Mesothelial cell of epicardium (in vitro differentiated cells): ENCODE results near the gene GRM1. TPM values are rescaled to one million over a fixed set of nuclear protein-coding genes. Genes with fewer than 3 reads are reported as not detected.

Experiments used
- DNase-seq, 2 experiments: peaks; one replicate each; pipeline ENCODE4 v3.0.0; 2021; ENCODE audit warnings: low spot score in 2 of 2; ENCODE audit not compliant: unreplicated experiment in 2 of 2
- H3K27ac Mint-ChIP-seq: 2 replicates; pipeline ENCODE4 v1.8.0; 2021; ENCODE audit warnings: mixed read lengths
- H3K27me3 Mint-ChIP-seq: 2 replicates; pipeline ENCODE4 v1.8.0; 2021; ENCODE audit warnings: low read depth, mixed read lengths
- H3K36me3 Mint-ChIP-seq: 2 replicates; pipeline ENCODE4 v1.8.0; 2021; ENCODE audit warnings: mixed read lengths
- H3K4me1 Mint-ChIP-seq: 2 replicates; pipeline ENCODE4 v1.8.0; 2021; ENCODE audit warnings: mixed read lengths
- H3K4me3 Mint-ChIP-seq: 2 replicates; pipeline ENCODE4 v1.8.0; 2021; ENCODE audit warnings: mild to moderate bottlenecking, moderate library complexity, mixed read lengths
- H3K9me3 Mint-ChIP-seq: 2 replicates; pipeline ENCODE4 v1.8.0; 2021; ENCODE audit warnings: mixed read lengths
- CTCF ChIP-seq: fragments of 200-600 bp; sonication (generic); IDR thresholded peaks from one replicate; pipeline ENCODE4 v1.5.0; 2021; ENCODE audit warnings: antibody characterized with exemption; ENCODE audit not compliant: unreplicated experiment
- total RNA-seq: library from RNA; stranded (reverse); gene quantifications from 3 replicates; pipeline ENCODE4 v1.2.1, GENCODE V29; 2021

GRM1 gene
- total RNA-seq, 1 donor from 2014 or later, result 0.16 TPM

DNA sequence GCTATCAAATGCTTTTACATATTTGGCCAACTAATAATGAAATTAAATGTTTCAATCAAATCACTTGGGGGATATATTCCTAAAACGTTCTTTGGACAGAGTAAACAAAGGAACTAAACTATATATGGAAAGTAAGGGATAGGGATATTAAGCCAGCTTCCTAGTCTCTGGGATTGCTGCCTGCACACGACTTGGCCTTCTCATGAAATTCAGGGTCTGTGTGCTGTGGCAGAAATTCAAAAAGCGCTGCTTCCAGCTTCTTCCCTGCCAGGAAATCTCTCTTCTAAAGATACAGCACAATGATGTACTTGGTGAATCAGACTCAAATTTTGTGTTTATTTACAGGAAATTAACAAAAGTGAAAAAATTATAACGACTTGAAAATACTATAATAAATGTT, 308.5 kb downstream of the GRM1 start:
- Mint-ChIP-seq H3K27ac (no peak overlapping the region), H3K27me3 (peaks cover 3% of the 10 kb centered on the region), H3K4me3 (no peak overlapping the region), H3K4me1 (no peaks in the 10 kb centered on the region), H3K9me3 (peaks cover 11% of the 10 kb centered on the region), H3K36me3 (no peaks in the 10 kb centered on the region)
- no peak for TF ChIP-seq CTCF
- no peak for DNase-seq

- H3K4me1 Mint-ChIP-seq, result no peaks in the 10 kb centered on the region
- no peaks in the 10 kb centered on the region for H3K36me3 Mint-ChIP-seq
- no peaks in the 10 kb centered on the region for H3K27me3 Mint-ChIP-seq
- H3K9me3 Mint-ChIP-seq, result peaks cover 11% of the 10 kb centered on the region
- no peak overlapping the region for H3K27ac Mint-ChIP-seq
- TF ChIP-seq CTCF, result no peak
- DNase-seq, result no peak
- no peak overlapping the region for H3K4me3 Mint-ChIP-seq
Observed at GRCh38 chr6:146339716-146340115, 310.9 kb downstream of the GRM1 start.

- Mint-ChIP-seq H3K4me3 (no peak overlapping the region), H3K36me3 (no peaks in the 10 kb centered on the region), H3K27ac (no peak overlapping the region), H3K9me3 (peaks cover 5% of the 10 kb centered on the region), H3K27me3 (no peaks in the 10 kb centered on the region), H3K4me1 (no peaks in the 10 kb centered on the region)
- no peak for TF ChIP-seq CTCF
- DNase-seq, result no peak
Observed at GRCh38 chr6:146341493-146342230, 312.8 kb downstream of the GRM1 start.

GRCh38 chr6:146345598-146345997, 316.7 kb downstream of the GRM1 start:
- Mint-ChIP-seq H3K27me3 (no peaks in the 10 kb centered on the region), H3K27ac (no peak overlapping the region), H3K9me3 (no peaks in the 10 kb centered on the region), H3K36me3 (no peaks in the 10 kb centered on the region), H3K4me1 (no peaks in the 10 kb centered on the region), H3K4me3 (no peak overlapping the region)
- DNase-seq, result no peak
- TF ChIP-seq CTCF, result no peak

DNA sequence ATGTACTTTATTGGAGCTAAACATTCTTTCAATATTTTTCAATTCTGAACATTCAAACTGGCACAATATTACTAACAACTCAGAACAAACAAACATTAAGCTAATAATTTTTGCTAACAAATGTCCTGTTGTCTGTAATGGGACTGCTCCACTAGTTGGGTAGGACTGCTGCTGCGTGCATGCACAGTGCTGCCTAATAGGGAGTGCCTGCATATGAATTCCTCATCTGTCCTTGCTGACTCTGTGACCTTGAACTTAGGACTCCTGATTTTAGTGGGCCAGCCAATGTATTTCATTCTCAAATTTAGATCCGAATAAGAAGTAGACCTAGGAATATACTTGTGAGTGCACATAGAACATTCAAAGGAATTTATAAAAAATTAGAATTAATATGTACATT, 318.2 kb downstream of the GRM1 start:
- Mint-ChIP-seq H3K27me3 (no peaks in the 10 kb centered on the region), H3K27ac (no peak overlapping the region), H3K9me3 (no peaks in the 10 kb centered on the region), H3K36me3 (no peaks in the 10 kb centered on the region), H3K4me3 (no peak overlapping the region), H3K4me1 (no peaks in the 10 kb centered on the region)
- no peak for TF ChIP-seq CTCF
- DNase-seq, result no peak
